Breast epithelium (tissue), 4 donors: ENCODE results near the gene PON1. TPM values are rescaled to one million over a fixed set of nuclear protein-coding genes. Genes with fewer than 3 reads are reported as not detected.

Experiments
- DNase-seq, 2 donors: peaks; one replicate each; pipeline ENCODE4 v3.0.0-alpha.2; 2019; ENCODE audit warnings: low spot score in 2 of 2
- H3K27ac ChIP-seq, 2 donors: fragments of 200-600 bp; sonication (generic) in 1 of 2; one replicate each; pipeline ENCODE4 v1.5.1; 2016 to 2019; ENCODE audit warnings: mild to moderate bottlenecking in 1 of 2
- H3K27me3 ChIP-seq, 2 donors: fragments of 200-600 bp; sonication (generic) in 1 of 2; one replicate each; pipeline versions ENCODE4 v1.5.1 to v1.6.0; 2017 to 2019; ENCODE audit warnings: control low read depth in 1 of 2, mild to moderate bottlenecking in 1 of 2
- H3K36me3 ChIP-seq: fragments of 200-600 bp; one replicate; pipeline ENCODE4 v1.5.1; 2019
- H3K4me1 ChIP-seq, 2 donors: fragments of 200-600 bp; sonication (generic); one replicate each; pipeline ENCODE4 v1.5.1; 2016 to 2019; ENCODE audit warnings: control low read depth in 1 of 2
- H3K4me3 ChIP-seq, 3 donors: fragments of 200-600 bp; sonication (generic); 1 replicate in 2 of 3; 2 replicates in 1 of 3; pipeline ENCODE4 v1.5.1; 2016 to 2019; ENCODE audit warnings: mild to moderate bottlenecking in 3 of 3, moderate library complexity in 2 of 3
- H3K9me3 ChIP-seq, 2 donors: fragments of 200-600 bp; sonication (generic) in 1 of 2; one replicate each; pipeline ENCODE4 v1.5.1; 2016 to 2019; ENCODE audit warnings: control low read depth in 1 of 2
- POLR2A ChIP-seq: fragments of 450-650 bp; IDR thresholded peaks from one replicate; pipeline ENCODE4 v1.6.1; 2016; ENCODE audit warnings: antibody characterized with exemption, mild to moderate bottlenecking, moderate library complexity
- POLR2AphosphoS5 ChIP-seq, 3 donors: sonication (generic); formaldehyde crosslinking; IDR thresholded peaks; one replicate each; pipeline ENCODE4 v1.6.1; 2017; ENCODE audit warnings: antibody characterized with exemption in 3 of 3
- intact Hi-C: fragments of 100-400 bp; cut with DNase I; formaldehyde crosslinking; loops from one replicate; pipeline ENCODE4 v1.15.1; 2023; ENCODE audit warnings: low total_unique reads
- total RNA-seq, 3 donors: library from RNA; depleted of rRNA; stranded (reverse); fragments of >200 nt; gene quantifications; one replicate each; pipeline ENCODE4 v1.1.0, GENCODE V29; 2016
- TF ChIP-seq, protein P1 (sequence below), 3 donors: fragments of 450-650 bp; IDR thresholded peaks; one replicate each; pipeline ENCODE4 v1.5.1; 2016 to 2017; ENCODE audit warnings: antibody characterized with exemption in 3 of 3, mild to moderate bottlenecking in 3 of 3, moderate library complexity in 3 of 3

Gene PON1
- total RNA-seq, 3 donors from 2014 or later: 0.29 to 0.66 TPM; not detected in 1

DNA sequence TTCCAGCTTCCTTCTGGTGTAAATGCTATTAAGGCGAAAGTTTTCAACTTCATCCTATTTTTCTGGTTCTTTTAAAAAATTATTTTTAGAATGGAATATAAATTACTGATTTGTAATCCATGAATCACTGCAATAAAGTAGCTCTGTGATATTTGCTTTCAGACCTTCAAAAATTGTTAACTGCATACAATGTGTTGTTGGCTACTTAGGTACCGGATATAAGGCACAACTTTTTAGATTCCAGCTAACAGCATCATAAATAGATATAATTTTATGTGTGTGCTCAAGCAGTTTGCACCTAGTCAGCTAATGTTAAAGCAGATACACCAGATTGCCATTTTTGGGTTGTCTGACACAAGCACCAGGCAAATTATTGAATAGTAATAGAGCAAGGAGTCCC, 58.7 kb downstream of the PON1 start:
- intact Hi-C loops: no loop called here
- Histone ChIP-seq H3K9me3 (no peaks in the 10 kb centered on the region), H3K4me3 (no peak overlapping the region), H3K36me3 (no peaks in the 10 kb centered on the region), H3K27me3 (no peaks in the 10 kb centered on the region), H3K4me1 (no peaks in the 10 kb centered on the region), H3K27ac (no peak overlapping the region)
- TF ChIP-seq POLR2A: no peak
- TF ChIP-seq, protein P1, sequence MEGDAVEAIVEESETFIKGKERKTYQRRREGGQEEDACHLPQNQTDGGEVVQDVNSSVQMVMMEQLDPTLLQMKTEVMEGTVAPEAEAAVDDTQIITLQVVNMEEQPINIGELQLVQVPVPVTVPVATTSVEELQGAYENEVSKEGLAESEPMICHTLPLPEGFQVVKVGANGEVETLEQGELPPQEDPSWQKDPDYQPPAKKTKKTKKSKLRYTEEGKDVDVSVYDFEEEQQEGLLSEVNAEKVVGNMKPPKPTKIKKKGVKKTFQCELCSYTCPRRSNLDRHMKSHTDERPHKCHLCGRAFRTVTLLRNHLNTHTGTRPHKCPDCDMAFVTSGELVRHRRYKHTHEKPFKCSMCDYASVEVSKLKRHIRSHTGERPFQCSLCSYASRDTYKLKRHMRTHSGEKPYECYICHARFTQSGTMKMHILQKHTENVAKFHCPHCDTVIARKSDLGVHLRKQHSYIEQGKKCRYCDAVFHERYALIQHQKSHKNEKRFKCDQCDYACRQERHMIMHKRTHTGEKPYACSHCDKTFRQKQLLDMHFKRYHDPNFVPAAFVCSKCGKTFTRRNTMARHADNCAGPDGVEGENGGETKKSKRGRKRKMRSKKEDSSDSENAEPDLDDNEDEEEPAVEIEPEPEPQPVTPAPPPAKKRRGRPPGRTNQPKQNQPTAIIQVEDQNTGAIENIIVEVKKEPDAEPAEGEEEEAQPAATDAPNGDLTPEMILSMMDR (IDR thresholded peaks at IDR 0.05): no peak
- no peak for TF ChIP-seq POLR2AphosphoS5 (IDR thresholded peaks at IDR 0.05)
- no peak for DNase-seq

DNA sequence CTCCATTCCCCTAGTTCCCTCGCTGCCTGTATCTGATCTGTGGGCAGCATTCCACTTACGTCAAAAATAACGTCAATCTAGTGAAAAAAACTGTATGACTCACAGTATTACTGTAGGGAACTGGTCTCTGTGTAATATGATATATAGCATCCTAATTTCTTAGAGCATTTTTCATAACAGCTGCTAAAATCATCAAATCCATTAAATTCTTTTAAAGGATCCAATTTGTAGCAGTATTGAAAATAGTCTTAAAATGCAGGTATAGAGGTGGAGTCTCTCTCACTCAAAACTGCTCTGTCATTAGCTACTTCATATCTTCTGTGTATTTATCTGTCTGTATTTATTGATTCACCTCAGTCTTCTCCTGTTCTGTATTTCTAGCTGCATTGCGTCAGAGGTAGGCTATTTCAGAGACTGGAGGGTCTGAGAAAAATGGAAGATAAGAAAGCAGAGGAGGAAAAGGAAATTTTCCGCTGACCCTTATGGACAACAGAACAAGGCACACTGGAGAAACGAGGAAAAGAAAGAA, 59.9 kb downstream of the PON1 start:
- Histone ChIP-seq H3K4me1 (no peaks in the 10 kb centered on the region), H3K27ac (no peak overlapping the region), H3K36me3 (no peaks in the 10 kb centered on the region), H3K9me3 (no peaks in the 10 kb centered on the region), H3K27me3 (no peaks in the 10 kb centered on the region), H3K4me3 (no peak overlapping the region)
- TF ChIP-seq POLR2A: no peak
- TF ChIP-seq, protein P1 (IDR thresholded peaks at IDR 0.05): no peak
- no peak for TF ChIP-seq POLR2AphosphoS5 (IDR thresholded peaks at IDR 0.05)
- intact Hi-C loops: no loop called here
- DNase-seq: no peak

DNA sequence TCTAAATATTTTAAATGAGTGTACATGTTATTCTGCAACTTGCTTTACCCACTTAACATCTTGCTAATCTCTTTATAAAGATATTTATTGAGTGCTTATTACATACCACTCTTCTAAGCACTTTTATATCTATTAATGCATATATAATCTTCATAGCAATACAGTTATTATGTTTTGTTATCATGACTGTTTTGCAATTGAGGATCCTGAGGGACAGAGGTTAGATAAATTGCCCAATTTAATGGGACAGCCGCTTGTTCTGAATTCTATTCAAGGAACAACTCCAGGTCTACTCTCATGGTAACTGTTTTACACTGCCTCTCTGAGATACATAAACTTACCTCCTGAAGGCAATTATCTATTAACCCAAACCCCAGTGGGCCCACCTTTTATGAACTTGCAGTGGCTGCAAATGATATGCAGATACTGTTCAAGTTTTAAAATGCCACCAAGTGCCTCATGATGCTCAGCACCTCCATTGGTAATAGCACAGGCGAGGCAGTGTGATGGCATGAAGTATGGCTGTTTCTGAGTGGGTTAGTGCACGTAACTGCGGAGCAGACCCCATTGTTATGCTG, 60.5 kb downstream of the PON1 start:
- Histone ChIP-seq H3K36me3 (no peaks in the 10 kb centered on the region), H3K4me3 (no peak overlapping the region), H3K4me1 (no peaks in the 10 kb centered on the region), H3K9me3 (no peaks in the 10 kb centered on the region), H3K27ac (no peak overlapping the region), H3K27me3 (no peaks in the 10 kb centered on the region)
- intact Hi-C loops: no loop called here
- TF ChIP-seq, protein P1 (IDR thresholded peaks at IDR 0.05): no peak
- TF ChIP-seq POLR2A: no peak
- TF ChIP-seq POLR2AphosphoS5 (IDR thresholded peaks at IDR 0.05): no peak
- DNase-seq: no peak

DNA sequence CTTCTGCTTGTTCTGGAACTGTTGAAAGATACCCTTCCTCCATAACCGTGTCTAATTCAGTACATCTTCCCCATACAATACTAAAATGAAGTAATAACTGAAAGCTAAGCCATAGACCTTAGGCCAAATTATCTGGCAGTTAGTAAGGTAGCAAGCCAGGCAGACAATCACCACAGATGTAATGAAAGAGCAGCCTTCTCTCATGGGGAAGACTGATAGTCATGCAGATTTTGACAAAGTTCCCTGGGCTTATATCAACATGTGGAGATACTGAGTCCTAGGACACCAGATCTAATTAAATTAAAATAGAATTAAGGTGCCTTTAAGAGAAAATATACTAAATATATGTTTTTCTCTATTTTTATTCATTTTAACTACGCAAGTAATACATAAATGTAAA, 61.5 kb downstream of the PON1 start:
- no peaks in the 10 kb centered on the region for H3K27me3 ChIP-seq
- H3K4me3 ChIP-seq: no peak overlapping the region
- DNase-seq: no peak
- no peaks in the 10 kb centered on the region for H3K4me1 ChIP-seq
- intact Hi-C loops: no loop called here
- H3K27ac ChIP-seq: no peak overlapping the region
- H3K9me3 ChIP-seq: no peaks in the 10 kb centered on the region
- no peaks in the 10 kb centered on the region for H3K36me3 ChIP-seq
- TF ChIP-seq POLR2A (no peak), POLR2AphosphoS5 (IDR thresholded peaks at IDR 0.05) (no peak)
- TF ChIP-seq, protein P1 (IDR thresholded peaks at IDR 0.05): no peak

DNA sequence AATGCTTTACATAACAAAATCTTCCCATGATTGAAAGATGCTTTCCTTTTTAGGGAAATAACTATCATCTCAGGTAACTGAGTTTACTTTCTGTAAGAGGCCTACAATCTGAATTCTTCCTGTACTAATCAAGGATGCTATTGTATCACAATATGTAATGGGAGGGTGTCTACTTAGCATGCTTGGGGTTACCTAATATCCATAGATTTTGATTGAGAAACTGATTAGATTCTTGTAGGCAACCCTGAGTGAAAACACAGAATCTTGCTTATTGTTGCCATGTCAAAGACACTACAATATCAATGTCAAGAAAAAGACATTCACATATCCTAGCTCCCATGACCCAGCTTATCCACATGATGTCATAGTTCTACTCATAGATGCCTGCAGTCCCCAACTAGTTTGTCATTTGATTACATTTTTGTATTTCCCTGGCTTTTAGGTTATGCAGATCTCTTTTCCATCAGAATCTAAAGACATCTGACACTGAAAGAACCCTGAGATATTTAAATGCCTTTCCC, 62.4 kb downstream of the PON1 start:
- Histone ChIP-seq H3K4me1 (no peaks in the 10 kb centered on the region), H3K9me3 (no peaks in the 10 kb centered on the region), H3K27ac (no peak overlapping the region), H3K4me3 (no peak overlapping the region), H3K36me3 (no peaks in the 10 kb centered on the region), H3K27me3 (no peaks in the 10 kb centered on the region)
- TF ChIP-seq POLR2AphosphoS5 (IDR thresholded peaks at IDR 0.05) (no peak), POLR2A (no peak)
- TF ChIP-seq, protein P1 (IDR thresholded peaks at IDR 0.05): no peak
- no peak for DNase-seq
- intact Hi-C loops: no loop called here
